TTC549 (cell line): ENCODE data around the gene COL18A1.
"Not testable (repeated sequence)": the region's sequence is repeated elsewhere in the genome, so short reads cannot be mapped to it uniquely, and the experiment has no call there.

Experiments
- FAIRE-seq: peaks from 2 replicates; lab custom pipeline; 2012; peaks lifted over from hg19 to GRCh38; lab: Jason Lieb, UNC

COL18A1 gene

GRCh38 chr21:45522986-45523385, 118.0 kb downstream of the COL18A1 start:
- no peak for FAIRE-seq

- no peak for FAIRE-seq
Observed at GRCh38 chr21:45523411-45524101, 118.6 kb downstream of the COL18A1 start.

- FAIRE-seq: no peak
Observed at GRCh38 chr21:45524756-45525152, 119.8 kb downstream of the COL18A1 start.

GRCh38 chr21:45525153-45525909, 120.4 kb downstream of the COL18A1 start:
- no peak for FAIRE-seq

GRCh38 chr21:45525910-45526306, 120.9 kb downstream of the COL18A1 start:
- no peak for FAIRE-seq

GRCh38 chr21:45527151-45527999, 122.4 kb downstream of the COL18A1 start:
- FAIRE-seq: not testable (repeated sequence)

- no peak for FAIRE-seq
Observed at GRCh38 chr21:45528028-45528705, 123.2 kb downstream of the COL18A1 start.

- FAIRE-seq: no peak
Observed at GRCh38 chr21:45528981-45529784, 124.2 kb downstream of the COL18A1 start.

GRCh38 chr21:45529785-45530422, 124.9 kb downstream of the COL18A1 start:
- FAIRE-seq: no peak

- no peak for FAIRE-seq
Observed at GRCh38 chr21:45530423-45531113, 125.6 kb downstream of the COL18A1 start.

- FAIRE-seq: not testable (repeated sequence)
Observed at GRCh38 chr21:45531114-45531392, 126.1 kb downstream of the COL18A1 start.

GRCh38 chr21:45531393-45532215, 126.6 kb downstream of the COL18A1 start:
- no peak for FAIRE-seq

GRCh38 chr21:45532826-45533360, 127.9 kb downstream of the COL18A1 start:
- no peak for FAIRE-seq

GRCh38 chr21:45533361-45533845, 128.4 kb downstream of the COL18A1 start:
- FAIRE-seq: no peak

GRCh38 chr21:45533846-45534635, 129.1 kb downstream of the COL18A1 start:
- no peak for FAIRE-seq

- FAIRE-seq: no peak
Observed at GRCh38 chr21:45534636-45535331, 129.8 kb downstream of the COL18A1 start.

- FAIRE-seq: no peak
Observed at GRCh38 chr21:45535341-45536081, 130.5 kb downstream of the COL18A1 start.
